Fibroblast of the aortic adventitia (primary cell): Measurements from ENCODE around the gene TAF12. TPM values are rescaled to one million over a fixed set of nuclear protein-coding genes. Genes with fewer than 3 reads are reported as not detected.
"Not testable (repeated sequence)": the region's sequence is repeated elsewhere in the genome, so short reads cannot be mapped to it uniquely, and the experiment has no call there.

Experiments
- DNase-seq: peaks from one replicate; pipeline ENCODE4 v3.0.0-alpha.2; 2010; ENCODE audit warnings: low read depth
- H3K4me3 ChIP-seq: 2 replicates; pipeline ENCODE4 v1.5.1; 2011; ENCODE audit warnings: low read depth, mild to moderate bottlenecking, control low read depth, low read length, moderate library complexity
- CTCF ChIP-seq: IDR thresholded peaks from 2 replicates; pipeline ENCODE4 v1.5.1; 2011; ENCODE audit warnings: mild to moderate bottlenecking, low read length, control low read depth, inconsistent platforms; ENCODE audit not compliant: insufficient read depth
- total RNA-seq: library from RNA; depleted of rRNA; stranded (reverse); fragments of >200 nt; gene quantifications from 2 replicates; pipeline ENCODE4 v1.2.3, GENCODE V29; 2012; ENCODE audit warnings: low replicate concordance

The TAF12 gene
- total RNA-seq, 1 donor = 36.0 TPM

DNA sequence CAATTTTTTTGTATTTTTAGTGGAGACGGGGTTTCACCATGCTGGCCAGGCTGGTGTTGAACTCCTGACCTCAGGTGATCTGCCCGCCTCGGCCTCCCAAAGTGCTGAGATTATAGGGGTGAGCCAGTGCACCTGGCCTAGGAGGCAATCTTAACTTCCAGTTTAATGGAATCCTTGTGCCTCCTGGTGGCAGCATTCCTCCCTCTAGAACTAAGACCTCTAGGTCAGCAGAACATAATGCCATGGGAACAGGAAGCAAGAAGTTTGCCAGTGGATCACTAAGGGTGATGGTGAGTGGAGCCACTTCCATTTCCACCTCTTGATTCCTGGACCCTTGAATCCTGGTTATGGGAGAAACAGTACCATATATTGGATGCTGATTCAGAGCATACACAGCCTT lies 11.0 kb upstream of the TAF12 start:
- peak; percentile 28 for TF ChIP-seq CTCF
- peak; percentile 44 for DNase-seq
- H3K4me3 ChIP-seq = not testable (repeated sequence)

- not testable (repeated sequence) for H3K4me3 ChIP-seq, DNase-seq
Observed at GRCh38 chr1:28653063-28653462, 10.2 kb upstream of the TAF12 start.

DNA sequence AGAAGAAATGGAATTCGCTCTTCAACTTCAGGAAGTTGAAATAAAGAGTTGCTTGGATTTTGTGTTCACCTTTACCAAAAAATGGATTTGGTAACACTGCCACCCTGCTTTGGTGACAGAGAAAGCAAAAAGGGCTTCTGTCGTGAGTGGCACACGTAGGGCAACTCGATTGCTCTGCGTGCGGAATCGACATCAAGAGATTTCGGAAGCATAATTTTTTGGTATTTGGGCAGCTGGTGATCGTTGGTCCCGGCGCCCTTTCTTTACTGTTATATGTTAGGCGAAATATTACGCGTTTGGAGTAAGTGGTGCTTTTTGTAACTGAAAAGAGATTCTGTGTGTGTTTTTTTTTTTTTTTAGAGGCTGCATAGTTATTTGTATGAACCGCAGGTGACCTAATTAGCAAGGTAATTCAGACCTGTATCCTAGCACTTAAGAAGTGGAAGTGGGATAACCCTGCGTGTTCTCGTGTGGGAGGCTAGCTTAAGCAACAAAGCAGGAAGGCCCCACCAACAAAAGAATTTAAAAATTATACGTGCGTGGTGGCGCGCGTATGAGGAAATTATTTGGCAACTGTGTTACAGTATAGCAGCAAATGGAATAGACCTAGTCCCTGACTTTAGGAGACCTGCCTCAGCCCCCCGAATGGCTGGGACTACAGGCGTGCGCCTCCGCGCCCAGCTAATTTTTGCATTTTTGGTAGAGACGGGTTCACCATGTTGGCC lies 5.8 kb upstream of the TAF12 start, which contains the start of gene RNU11:
RNU11 (plus strand) TSS at position 127 of the 725 bp plus-strand sequence.
- TF ChIP-seq CTCF = no peak
- peak within 1 kb of the TSS; percentile 66 for H3K4me3 ChIP-seq
- DNase-seq = peak; percentile 99

- TF ChIP-seq CTCF = no peak
- H3K4me3 ChIP-seq = peak overlapping the region; percentile 66
- no peak for DNase-seq
Observed at GRCh38 chr1:28648008-28648473, 5.2 kb upstream of the TAF12 start.

GRCh38 chr1:28646040-28646439 lies 3.2 kb upstream of the TAF12 start:
- TF ChIP-seq CTCF = no peak
- DNase-seq = peak; percentile 34
- no peak overlapping the region for H3K4me3 ChIP-seq

GRCh38 chr1:28645406-28645805 lies 2.5 kb upstream of the TAF12 start:
- DNase-seq, H3K4me3 ChIP-seq: not testable (repeated sequence)

DNA sequence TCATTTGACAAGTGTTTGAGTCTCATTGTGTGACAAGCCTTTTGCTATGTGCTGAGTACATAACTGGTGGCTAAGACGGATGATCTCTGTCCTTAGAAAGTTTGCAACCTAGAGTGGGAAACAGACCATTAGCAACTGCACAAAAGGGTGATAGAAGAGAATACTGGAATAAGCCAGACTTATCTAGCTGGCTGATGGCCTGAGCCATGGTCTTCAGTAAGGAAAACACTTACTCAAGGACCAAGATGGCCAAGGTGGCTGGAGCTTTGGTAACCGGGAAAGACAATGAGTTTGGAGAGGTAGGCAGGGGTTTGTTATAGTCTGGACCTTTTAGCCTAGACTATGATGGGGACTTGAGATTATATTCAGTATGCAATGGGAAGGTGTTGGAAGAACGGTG lies 1.6 kb upstream of the TAF12 start:
- DNase-seq = no peak
- TF ChIP-seq CTCF = no peak
- H3K4me3 ChIP-seq = no peak overlapping the region
